Gastroesophageal sphincter (tissue), 3 donors: ENCODE measurements around the gene STRBP.

Experiments used
- EP300 ChIP-seq: sonication (generic); formaldehyde crosslinking; IDR thresholded peaks from one replicate; pipeline ENCODE4 v1.6.1; 2017; ENCODE audit warnings: antibody characterized with exemption, mild to moderate bottlenecking
- POLR2A ChIP-seq, 2 donors: fragments of 450-650 bp; IDR thresholded peaks; one replicate each; pipeline ENCODE4 v1.6.1; 2017; ENCODE audit warnings: antibody characterized with exemption in 2 of 2, mild to moderate bottlenecking in 2 of 2, moderate library complexity in 1 of 2
- POLR2AphosphoS5 ChIP-seq: sonication (generic); formaldehyde crosslinking; IDR thresholded peaks from one replicate; pipeline ENCODE4 v1.6.1; 2017; ENCODE audit warnings: antibody characterized with exemption
- TF ChIP-seq, protein P1 (sequence below), 4 experiments: fragments of 200-600 bp in 2 of 4; fragments of 450-650 bp in 2 of 4; sonication (generic) in 1 of 4; IDR thresholded peaks; one replicate each; pipeline ENCODE4 v1.5.1; 2017 to 2019; ENCODE audit warnings: antibody characterized with exemption in 4 of 4, mild to moderate bottlenecking in 2 of 4, moderate library complexity in 2 of 4

DNA sequence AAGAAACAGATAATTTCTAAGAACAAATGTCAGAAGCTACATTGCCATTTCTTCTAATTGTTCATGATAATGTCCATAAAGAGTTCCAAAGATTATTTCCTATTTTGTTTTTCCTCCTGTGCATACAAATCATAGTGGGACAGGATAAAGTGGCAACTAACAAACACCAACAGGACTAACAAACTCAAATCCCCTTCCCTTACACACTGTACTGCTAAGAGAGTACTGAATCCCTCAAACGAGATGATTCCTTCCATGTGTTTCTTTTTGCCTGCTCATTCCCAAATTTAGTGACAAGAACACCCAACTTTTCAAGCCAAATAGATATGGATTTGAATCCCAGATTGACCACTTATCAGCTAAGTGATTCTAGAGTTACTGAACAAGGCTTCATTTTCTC, 15.2 kb downstream of the STRBP start:
- TF ChIP-seq, protein P1, sequence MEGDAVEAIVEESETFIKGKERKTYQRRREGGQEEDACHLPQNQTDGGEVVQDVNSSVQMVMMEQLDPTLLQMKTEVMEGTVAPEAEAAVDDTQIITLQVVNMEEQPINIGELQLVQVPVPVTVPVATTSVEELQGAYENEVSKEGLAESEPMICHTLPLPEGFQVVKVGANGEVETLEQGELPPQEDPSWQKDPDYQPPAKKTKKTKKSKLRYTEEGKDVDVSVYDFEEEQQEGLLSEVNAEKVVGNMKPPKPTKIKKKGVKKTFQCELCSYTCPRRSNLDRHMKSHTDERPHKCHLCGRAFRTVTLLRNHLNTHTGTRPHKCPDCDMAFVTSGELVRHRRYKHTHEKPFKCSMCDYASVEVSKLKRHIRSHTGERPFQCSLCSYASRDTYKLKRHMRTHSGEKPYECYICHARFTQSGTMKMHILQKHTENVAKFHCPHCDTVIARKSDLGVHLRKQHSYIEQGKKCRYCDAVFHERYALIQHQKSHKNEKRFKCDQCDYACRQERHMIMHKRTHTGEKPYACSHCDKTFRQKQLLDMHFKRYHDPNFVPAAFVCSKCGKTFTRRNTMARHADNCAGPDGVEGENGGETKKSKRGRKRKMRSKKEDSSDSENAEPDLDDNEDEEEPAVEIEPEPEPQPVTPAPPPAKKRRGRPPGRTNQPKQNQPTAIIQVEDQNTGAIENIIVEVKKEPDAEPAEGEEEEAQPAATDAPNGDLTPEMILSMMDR (IDR thresholded peaks at IDR 0.05) = no peak
- no peak for TF ChIP-seq POLR2A (IDR thresholded peaks at IDR 0.05)
- TF ChIP-seq POLR2AphosphoS5 = no peak
- TF ChIP-seq EP300 = no peak
